Mesendoderm (in vitro differentiated cells): ENCODE measurements around the gene SEMA6D.

Source experiments
- DNase-seq: peaks from one replicate; pipeline ENCODE4 v3.0.0; 2013
- H2AK5ac ChIP-seq: 2 replicates; pipeline ENCODE4 v1.6.1; 2013; ENCODE audit warnings: low read length, inconsistent platforms
- H2BK120ac ChIP-seq: 2 replicates; pipeline ENCODE4 v1.6.1; 2013; ENCODE audit warnings: low read depth, mild to moderate bottlenecking, low read length, moderate library complexity, mixed read lengths
- H2BK15ac ChIP-seq: replicated peaks from 2 replicates; pipeline ENCODE4 v1.6.1; 2013; ENCODE audit warnings: low read depth, mild to moderate bottlenecking, moderate library complexity
- H2BK5ac ChIP-seq: 2 replicates; pipeline ENCODE4 v1.6.1; 2013; ENCODE audit warnings: low read length, inconsistent platforms
- H3K18ac ChIP-seq: 2 replicates; pipeline ENCODE4 v1.6.1; 2013; ENCODE audit warnings: mild to moderate bottlenecking, low read length, mixed read lengths
- H3K23ac ChIP-seq: one replicate; pipeline ENCODE4 v1.6.1; 2013; ENCODE audit warnings: low read length
- H3K27ac ChIP-seq: 2 replicates; pipeline ENCODE4 v1.5.1; 2013; ENCODE audit warnings: low read depth, mild to moderate bottlenecking, inconsistent platforms, low read length, moderate library complexity
- H3K27me3 ChIP-seq: 2 replicates; pipeline ENCODE4 v1.6.1; 2013; ENCODE audit warnings: low read length, control low read depth, mild to moderate bottlenecking, inconsistent platforms; ENCODE audit not compliant: insufficient read depth, poor library complexity
- H3K36me3 ChIP-seq: 2 replicates; pipeline ENCODE4 v1.6.1; 2013; ENCODE audit warnings: low read length, inconsistent platforms; ENCODE audit not compliant: control insufficient read depth, insufficient read depth
- H3K4ac ChIP-seq: one replicate; pipeline ENCODE4 v1.6.1; 2013; ENCODE audit warnings: low read depth, mild to moderate bottlenecking, low read length, moderate library complexity
- H3K4me1 ChIP-seq: 2 replicates; pipeline ENCODE4 v1.6.1; 2013; ENCODE audit warnings: low read depth, low read length, inconsistent platforms; ENCODE audit not compliant: control insufficient read depth
- H3K4me2 ChIP-seq: 2 replicates; pipeline ENCODE4 v1.6.1; 2013; ENCODE audit warnings: low read length
- H3K4me3 ChIP-seq: 2 replicates; pipeline ENCODE4 v1.5.1; 2013; ENCODE audit warnings: mild to moderate bottlenecking, low read length
- H3K56ac ChIP-seq: one replicate; pipeline ENCODE4 v1.6.1; 2013; ENCODE audit warnings: low read length
- H3K79me1 ChIP-seq: 2 replicates; pipeline ENCODE4 v1.6.1; 2013; ENCODE audit warnings: low read length, inconsistent platforms
- H3K79me2 ChIP-seq: 2 replicates; pipeline ENCODE4 v1.6.1; 2013; ENCODE audit warnings: mild to moderate bottlenecking, low read length; ENCODE audit not compliant: control insufficient read depth, insufficient read depth
- H3K9ac ChIP-seq: 2 replicates; pipeline ENCODE4 v1.6.1; 2013; ENCODE audit warnings: low read length, inconsistent platforms
- H4K5ac ChIP-seq: one replicate; pipeline ENCODE4 v1.6.1; 2013; ENCODE audit warnings: low read length
- H4K8ac ChIP-seq: one replicate; pipeline ENCODE4 v1.6.1; 2013; ENCODE audit warnings: low read depth, mild to moderate bottlenecking, control low read depth, low read length, moderate library complexity
- WGBS: extraction: QIAGEN DNeasy Blood & Tissue Kit; methylation state at CpG from one replicate; pipeline ENCODE4 v1.1.7; 2013; ENCODE audit warnings: low lambda C conversion rate, missing lambda C conversion rate; ENCODE audit not compliant: insufficient coverage; ENCODE audit errors: extremely low coverage; 5-methylcytosine and 5-hydroxymethylcytosine counted together

SEMA6D gene

GRCh38 chr15:47801522-47801921 lies 84.2 kb downstream of the SEMA6D start:
- Histone ChIP-seq H3K23ac (no peak overlapping the region), H3K9ac (no peak overlapping the region), H3K56ac (no peak overlapping the region), H3K4me2 (no peak overlapping the region), H2AK5ac (no peak overlapping the region), H3K4ac (no peak overlapping the region), H4K8ac (no peak overlapping the region), H2BK5ac (no peak overlapping the region), H3K36me3 (no peaks in the 10 kb centered on the region), H3K18ac (no peak overlapping the region), H3K79me2 (no peaks in the 10 kb centered on the region), H4K5ac (no peak overlapping the region), H3K27me3 (no peaks in the 10 kb centered on the region), H3K79me1 (no peaks in the 10 kb centered on the region), H2BK15ac (no peak overlapping the region), H2BK120ac (no peak overlapping the region), H3K4me3 (no peak overlapping the region), H3K27ac (no peak overlapping the region), H3K4me1 (no peaks in the 10 kb centered on the region)
- WGBS, result no CpG with 5 or more reads among the region's 3 CpGs
- DNase-seq, result no peak

GRCh38 chr15:47802216-47802615 lies 84.9 kb downstream of the SEMA6D start:
- H4K8ac ChIP-seq, result no peak overlapping the region
- no peak overlapping the region for H3K23ac ChIP-seq
- no peak overlapping the region for H3K27ac ChIP-seq
- H3K79me2 ChIP-seq, result no peaks in the 10 kb centered on the region
- H2BK120ac ChIP-seq, result no peak overlapping the region
- no peak overlapping the region for H2BK15ac ChIP-seq
- no peak overlapping the region for H3K18ac ChIP-seq
- no peak overlapping the region for H3K56ac ChIP-seq
- no peaks in the 10 kb centered on the region for H3K27me3 ChIP-seq
- no peak overlapping the region for H3K4me3 ChIP-seq
- no peak overlapping the region for H3K4ac ChIP-seq
- no peak overlapping the region for H2BK5ac ChIP-seq
- H3K4me1 ChIP-seq, result no peaks in the 10 kb centered on the region
- H4K5ac ChIP-seq, result no peak overlapping the region
- H3K36me3 ChIP-seq, result no peaks in the 10 kb centered on the region
- no peak overlapping the region for H3K9ac ChIP-seq
- no peak for DNase-seq
- H3K4me2 ChIP-seq, result no peak overlapping the region
- no peak overlapping the region for H2AK5ac ChIP-seq
- no peaks in the 10 kb centered on the region for H3K79me1 ChIP-seq

GRCh38 chr15:47803767-47804166 lies 86.5 kb downstream of the SEMA6D start:
- Histone ChIP-seq H3K4me3 (no peak overlapping the region), H4K8ac (no peak overlapping the region), H2AK5ac (no peak overlapping the region), H3K9ac (no peak overlapping the region), H3K56ac (no peak overlapping the region), H3K79me2 (no peaks in the 10 kb centered on the region), H3K36me3 (no peaks in the 10 kb centered on the region), H3K18ac (peak overlapping the region; percentile 28), H3K79me1 (no peaks in the 10 kb centered on the region), H4K5ac (no peak overlapping the region), H3K4me1 (no peaks in the 10 kb centered on the region), H3K27ac (no peak overlapping the region), H2BK120ac (no peak overlapping the region), H3K27me3 (no peaks in the 10 kb centered on the region), H2BK15ac (no peak overlapping the region), H2BK5ac (no peak overlapping the region), H3K23ac (no peak overlapping the region), H3K4me2 (no peak overlapping the region), H3K4ac (no peak overlapping the region)
- no CpG with 5 or more reads among the region's 2 CpGs for WGBS
- no peak for DNase-seq

- no CpG with 5 or more reads among the region's 6 CpGs for WGBS
Observed at GRCh38 chr15:47804733-47805132, 87.4 kb downstream of the SEMA6D start.

GRCh38 chr15:47806008-47806407 lies 88.7 kb downstream of the SEMA6D start:
- H3K23ac ChIP-seq, result no peak overlapping the region
- no peak overlapping the region for H3K4me2 ChIP-seq
- H3K4me1 ChIP-seq, result no peaks in the 10 kb centered on the region
- no peak overlapping the region for H2BK120ac ChIP-seq
- no peak overlapping the region for H3K18ac ChIP-seq
- no peak overlapping the region for H3K4ac ChIP-seq
- no peak overlapping the region for H4K5ac ChIP-seq
- no peak overlapping the region for H3K56ac ChIP-seq
- WGBS, result no CpG with 5 or more reads among the region's 2 CpGs
- H3K79me2 ChIP-seq, result no peaks in the 10 kb centered on the region
- DNase-seq, result no peak
- no peaks in the 10 kb centered on the region for H3K79me1 ChIP-seq
- H2BK5ac ChIP-seq, result no peak overlapping the region
- no peak overlapping the region for H4K8ac ChIP-seq
- H3K36me3 ChIP-seq, result no peaks in the 10 kb centered on the region
- no peak overlapping the region for H3K9ac ChIP-seq
- no peak overlapping the region for H2AK5ac ChIP-seq
- no peaks in the 10 kb centered on the region for H3K27me3 ChIP-seq
- H2BK15ac ChIP-seq, result no peak overlapping the region
- H3K4me3 ChIP-seq, result no peak overlapping the region
- no peak overlapping the region for H3K27ac ChIP-seq

More at GRCh38 chr15:47804733-47805132, 87.4 kb downstream of the SEMA6D start:
- Histone ChIP-seq H2BK120ac (no peak overlapping the region), H4K8ac (no peak overlapping the region), H3K9ac (no peak overlapping the region), H2BK5ac (no peak overlapping the region), H3K18ac (no peak overlapping the region), H3K4me2 (no peak overlapping the region), H3K27me3 (no peaks in the 10 kb centered on the region), H3K27ac (no peak overlapping the region), H4K5ac (no peak overlapping the region), H3K36me3 (no peaks in the 10 kb centered on the region), H3K4me3 (no peak overlapping the region), H3K4me1 (no peaks in the 10 kb centered on the region), H3K56ac (no peak overlapping the region), H3K4ac (no peak overlapping the region), H3K23ac (no peak overlapping the region), H2AK5ac (no peak overlapping the region), H3K79me1 (no peaks in the 10 kb centered on the region), H2BK15ac (no peak overlapping the region), H3K79me2 (no peaks in the 10 kb centered on the region)
- no peak for DNase-seq

- Histone ChIP-seq H3K23ac (no peak overlapping the region), H3K79me2 (no peaks in the 10 kb centered on the region)
Observed at GRCh38 chr15:47811172-47811571, 93.9 kb downstream of the SEMA6D start.

More at GRCh38 chr15:47811172-47811571, 93.9 kb downstream of the SEMA6D start:
- Histone ChIP-seq H3K27ac (no peak overlapping the region), H3K4ac (no peak overlapping the region), H3K79me1 (no peaks in the 10 kb centered on the region), H4K8ac (no peak overlapping the region), H3K4me2 (no peak overlapping the region), H2BK120ac (no peak overlapping the region), H3K4me3 (no peak overlapping the region), H3K27me3 (no peaks in the 10 kb centered on the region), H2BK5ac (no peak overlapping the region), H3K18ac (no peak overlapping the region), H2BK15ac (no peak overlapping the region), H3K4me1 (peaks cover 1% of the 10 kb centered on the region), H3K36me3 (no peaks in the 10 kb centered on the region), H2AK5ac (no peak overlapping the region), H3K9ac (no peak overlapping the region), H4K5ac (no peak overlapping the region), H3K56ac (no peak overlapping the region)
- no CpG with 5 or more reads among the region's 1 CpG for WGBS
- DNase-seq, result no peak
